Esophagus mucosa (tissue), 1 donor: ENCODE results near the gene SORBS2. TPM values are rescaled to one million over a fixed set of nuclear protein-coding genes. Genes with fewer than 3 reads are reported as not detected.

Source experiments
- ATAC-seq: fragments of 200-7000 bp; cut with Tn5 transposase; one replicate; pipeline ENCODE4 v1.9.1; 2020
- total RNA-seq: library from RNA; stranded (reverse); gene quantifications from one replicate; pipeline ENCODE4 v1.2.4, GENCODE V29; 2023
- donor health status: DM: yes; HTN: yes; CAD: no.

Gene SORBS2
- total RNA-seq, 1 donor from 2014 or later = 9.3 TPM

DNA sequence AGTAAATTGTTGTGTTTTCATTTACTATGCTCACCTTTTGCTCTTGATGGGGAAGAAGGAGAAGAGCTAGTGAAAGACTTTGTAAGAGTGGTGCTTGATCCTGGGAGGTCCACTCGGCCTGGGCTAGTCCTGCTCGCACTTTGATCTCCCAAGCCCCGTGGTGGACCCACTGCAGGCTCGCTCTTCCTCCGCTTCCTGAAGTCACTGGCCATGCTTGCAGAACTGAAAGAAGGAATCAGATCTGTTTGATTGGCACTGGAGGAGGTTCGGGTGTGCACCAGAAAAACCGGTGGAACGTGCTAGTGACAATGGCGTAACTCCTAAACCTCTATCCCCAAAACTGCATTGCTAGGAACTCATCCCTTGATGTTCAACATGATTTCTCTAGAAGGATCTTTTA lies 185.2 kb downstream of the SORBS2 start:
- no peak for ATAC-seq

- no peak for ATAC-seq
These were observed 186.5 kb downstream of the SORBS2 start for GRCh38 chr4:185625503-185625902.

- no peak for ATAC-seq
These were observed 187.8 kb downstream of the SORBS2 start for GRCh38 chr4:185624259-185624589.

GRCh38 chr4:185623444-185624258 lies 188.3 kb downstream of the SORBS2 start:
- ATAC-seq = no peak

GRCh38 chr4:185608185-185608584 lies 203.8 kb downstream of the SORBS2 start:
- no peak for ATAC-seq

GRCh38 chr4:185602397-185602796 lies 209.6 kb downstream of the SORBS2 start:
- no peak for ATAC-seq

DNA sequence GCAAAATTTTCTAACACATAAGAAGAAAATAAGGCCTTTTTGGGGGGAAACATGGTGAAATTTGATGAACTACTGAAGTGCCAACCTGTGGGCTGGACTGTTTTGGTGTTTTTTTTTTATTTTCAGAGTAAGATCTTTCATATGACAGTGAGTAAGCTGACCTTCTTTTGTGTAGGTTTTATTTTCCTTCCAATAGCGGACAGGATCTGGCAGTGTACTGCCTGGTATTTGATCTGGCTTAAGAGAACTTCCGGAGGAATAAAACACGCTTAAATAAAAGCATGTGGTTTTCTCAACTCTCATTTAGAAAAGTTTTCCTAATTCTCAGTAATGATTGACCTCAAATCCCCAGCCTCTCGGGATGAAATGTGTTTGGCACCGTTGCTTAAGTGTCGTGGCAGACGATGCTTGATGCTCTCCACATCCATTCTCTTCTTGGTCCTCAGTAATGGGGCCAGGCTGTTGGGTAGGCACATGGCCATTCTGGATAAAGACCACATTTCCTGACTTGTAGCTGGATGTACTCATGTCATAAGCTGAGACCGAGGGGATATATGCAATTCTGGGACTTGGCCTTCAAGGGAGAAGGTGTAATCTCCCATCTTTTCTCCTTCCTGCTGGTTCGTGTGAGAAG lies 211.1 kb downstream of the SORBS2 start:
- no peak for ATAC-seq

GRCh38 chr4:185599553-185600243 lies 212.3 kb downstream of the SORBS2 start:
- ATAC-seq = no peak

- no peak for ATAC-seq
These were observed 213.0 kb downstream of the SORBS2 start for GRCh38 chr4:185598846-185599552.

GRCh38 chr4:185597532-185598188 lies 214.3 kb downstream of the SORBS2 start:
- peak; percentile 77 for ATAC-seq

- ATAC-seq = no peak
These were observed 219.0 kb downstream of the SORBS2 start for GRCh38 chr4:185592845-185593488.

DNA sequence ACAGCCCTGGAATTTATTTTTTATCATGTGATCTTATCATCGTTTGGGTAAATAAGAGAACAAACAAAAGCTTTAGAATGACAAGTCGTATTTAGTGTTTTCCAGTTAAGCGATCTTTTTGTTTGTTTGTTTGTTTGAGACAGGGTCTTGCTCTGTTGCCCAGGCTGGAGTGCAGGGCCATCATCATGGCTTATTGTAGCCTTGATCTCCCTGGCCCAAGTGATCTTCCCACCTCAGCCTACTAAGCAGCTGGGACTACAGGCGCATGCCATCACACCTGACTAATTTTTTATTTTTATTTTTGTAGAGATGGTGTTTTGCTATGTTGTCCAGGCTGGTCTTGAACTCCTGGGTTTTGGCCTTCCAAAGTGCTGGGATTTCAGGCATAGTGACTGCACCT lies 219.6 kb downstream of the SORBS2 start:
- ATAC-seq = no peak

- ATAC-seq = no peak
These were observed 220.3 kb downstream of the SORBS2 start for GRCh38 chr4:185591679-185592141.

DNA sequence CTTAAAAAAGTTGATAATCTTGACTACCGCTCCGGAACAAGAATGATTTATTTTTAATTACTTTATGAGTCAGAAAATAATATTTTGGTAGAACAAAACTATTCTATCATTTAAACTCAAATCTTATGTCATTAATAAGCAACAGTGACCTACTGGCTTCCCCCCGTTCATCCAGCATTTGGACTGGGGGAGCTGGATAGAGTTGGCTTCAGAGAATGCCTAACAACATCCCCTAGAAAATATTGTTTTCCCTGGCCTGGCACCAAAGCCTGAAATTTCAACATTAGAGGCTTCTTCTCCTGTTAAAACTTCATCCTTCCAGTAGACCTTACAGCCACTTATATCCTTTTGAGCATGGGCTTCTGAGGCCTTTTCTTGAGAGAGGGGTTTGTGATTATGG lies 221.0 kb downstream of the SORBS2 start:
- ATAC-seq = no peak

- no peak for ATAC-seq
These were observed 222.7 kb downstream of the SORBS2 start for GRCh38 chr4:185589067-185589836.

DNA sequence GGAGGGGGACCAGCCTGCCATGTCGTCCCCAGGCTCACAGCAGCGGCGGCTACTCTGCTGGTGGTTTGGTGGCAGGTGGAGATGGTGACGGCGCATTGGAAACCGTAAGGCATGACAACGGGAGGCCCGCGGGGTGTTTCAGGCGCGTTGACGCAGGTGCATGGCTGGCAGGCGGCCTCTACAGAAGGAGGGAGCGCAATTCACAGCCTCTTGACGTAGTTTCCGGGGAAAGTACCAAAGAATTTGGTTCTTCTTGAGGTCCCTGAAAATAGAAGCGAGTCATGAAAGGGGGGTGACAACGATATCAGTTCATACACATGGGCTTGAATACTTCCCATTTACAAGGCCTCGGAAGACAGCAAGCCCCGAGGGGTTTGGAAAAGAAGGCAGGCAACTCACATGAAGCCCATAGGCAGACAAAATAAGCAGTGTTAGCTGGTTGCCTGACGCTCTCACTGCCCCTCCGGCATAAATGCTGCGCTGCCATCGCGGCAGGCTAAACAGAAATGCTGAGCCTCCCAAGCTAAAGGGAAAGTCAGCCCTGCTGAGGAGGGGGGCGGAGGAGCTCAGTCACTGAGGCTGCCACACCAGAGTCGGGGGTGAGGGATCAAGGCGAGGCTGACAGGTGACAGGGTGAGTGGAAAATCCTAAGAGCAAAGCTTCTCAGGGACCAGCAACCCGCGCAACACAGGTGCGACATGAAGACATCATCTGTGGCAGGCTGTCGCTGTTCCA lies 224.4 kb downstream of the SORBS2 start:
- ATAC-seq = peak; percentile 37

- no peak for ATAC-seq
These were observed 225.0 kb downstream of the SORBS2 start for GRCh38 chr4:185587030-185587426.

DNA sequence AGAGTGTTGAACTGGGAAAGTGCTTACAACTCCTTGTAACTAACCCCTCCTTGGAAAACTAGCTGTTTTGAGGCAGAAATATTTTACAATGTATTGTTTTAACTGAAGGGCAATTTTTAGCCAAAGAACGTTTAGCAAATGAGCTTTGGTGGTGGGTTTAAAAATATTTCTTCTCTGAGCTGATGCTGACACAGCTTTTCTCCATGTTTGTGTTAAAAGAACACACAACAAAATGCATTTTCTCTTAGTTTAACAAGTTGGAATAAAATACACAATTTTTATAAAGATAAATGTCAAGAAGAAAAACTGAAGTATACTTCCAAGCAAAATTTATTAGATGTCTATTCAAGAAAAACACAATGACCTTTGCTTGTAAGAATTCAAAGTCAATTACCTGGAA lies 226.8 kb downstream of the SORBS2 start:
- ATAC-seq = no peak

DNA sequence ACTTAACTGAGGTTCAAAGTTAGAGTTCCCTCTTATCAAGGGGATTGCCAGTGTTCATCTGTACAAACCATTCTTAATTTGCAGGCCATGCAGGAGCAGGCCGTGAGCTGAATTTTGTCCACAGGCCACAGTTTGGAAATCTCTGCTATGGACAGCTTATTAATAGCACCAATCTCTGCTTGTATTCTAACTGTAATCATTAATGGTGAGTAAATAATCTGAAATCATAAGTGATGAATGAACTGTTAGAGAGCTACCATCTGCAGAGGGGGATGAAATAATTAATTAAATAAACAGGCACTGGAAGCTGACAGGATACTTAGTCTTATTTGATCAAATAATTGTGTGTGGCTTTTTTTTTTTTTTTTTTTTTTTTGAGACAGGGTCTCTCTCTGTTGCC lies 228.2 kb downstream of the SORBS2 start:
- ATAC-seq = no peak

DNA sequence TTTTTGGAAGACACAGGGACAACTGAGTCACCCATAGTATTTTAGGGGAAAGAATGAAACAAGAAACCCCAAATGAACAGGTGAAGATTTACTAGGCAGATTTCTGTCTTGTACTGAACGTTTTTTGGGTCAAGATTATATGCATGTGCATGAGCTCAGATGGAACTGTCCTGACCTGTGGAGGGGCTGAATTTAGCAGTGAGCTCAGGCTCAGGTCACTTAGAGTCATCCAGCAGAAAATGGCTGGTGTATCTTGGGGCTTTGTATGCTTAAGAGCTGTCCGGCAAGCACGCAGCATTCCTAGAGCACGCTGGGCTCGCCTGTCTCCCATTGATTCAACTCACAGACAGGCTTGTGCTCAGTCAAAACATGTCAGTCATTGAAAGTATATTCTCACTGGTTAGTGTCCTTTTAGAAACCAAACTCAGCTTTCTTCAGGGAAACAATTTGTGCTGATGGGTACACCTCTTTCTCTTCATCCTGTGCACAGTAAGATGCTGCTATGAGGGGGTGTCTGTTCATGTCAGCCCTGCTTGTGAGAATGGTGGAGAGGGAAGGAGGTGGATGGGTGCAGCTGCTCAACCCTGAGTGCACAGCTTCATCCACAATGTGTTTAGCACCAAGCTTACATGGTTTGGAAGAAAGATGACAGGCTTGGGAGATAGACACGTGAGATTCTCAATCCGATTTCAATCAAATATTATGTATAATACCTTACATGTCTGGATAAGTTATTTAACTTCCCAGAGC lies 229.2 kb downstream of the SORBS2 start:
- ATAC-seq = no peak
